ENCODE measurements around the gene TMEM182.

TMEM182 gene

GRCh38 chr2:102850888-102851287 is 89.1 kb downstream of the TMEM182 start:
- in situ Hi-C loops (cut with MboI; ENCODE audit: low sequenced_read_pairs), result no loop called here

GRCh38 chr2:102852867-102853266 is 91.0 kb downstream of the TMEM182 start:
- in situ Hi-C loops (cut with MboI; ENCODE audit: low sequenced_read_pairs), result no loop called here
